GM23338 (cell line): Measurements from ENCODE around the gene MAN2A2. TPM values are rescaled to one million over a fixed set of nuclear protein-coding genes. Genes with fewer than 3 reads are reported as not detected.
A peak's percentile ranks its signal among the peaks of the same experiment; 100 is the strongest.

Experiments used
- ATAC-seq: fragments of 200-7000 bp; cut with Tn5 transposase; 3 replicates; pipeline ENCODE4 v1.9.1; 2020
- DNase-seq: peaks from one replicate; pipeline ENCODE4 v3.0.0-alpha.2; 2015; ENCODE audit warnings: low spot score
- H2AFZ ChIP-seq: fragments of 200-600 bp; sonication (generic); 2 replicates; pipeline ENCODE4 v1.8.0; 2016; ENCODE audit warnings: antibody characterized with exemption, mild to moderate bottlenecking, moderate library complexity
- H3F3A ChIP-seq: fragments of 200-600 bp; sonication (generic); replicated peaks from 2 replicates; pipeline ENCODE4 v1.8.0; 2017; ENCODE audit warnings: antibody characterized with exemption, mixed run types, low read depth
- H3K27ac ChIP-seq: fragments of 200-600 bp; sonication (generic); 2 replicates; pipeline ENCODE4 v1.6.1; 2016; ENCODE audit warnings: low read depth
- H3K27me3 ChIP-seq: fragments of 200-600 bp; sonication (generic); 2 replicates; pipeline ENCODE4 v1.8.0; 2016; ENCODE audit warnings: mild to moderate bottlenecking, mixed run types, moderate library complexity; ENCODE audit not compliant: insufficient read depth
- H3K36me3 ChIP-seq: fragments of 200-600 bp; sonication (generic); 2 replicates; pipeline ENCODE4 v1.8.0; 2016; ENCODE audit warnings: mild to moderate bottlenecking; ENCODE audit not compliant: insufficient read depth
- H3K4me1 ChIP-seq: fragments of 200-600 bp; sonication (generic); 2 replicates; pipeline ENCODE4 v1.8.0; 2016; ENCODE audit warnings: mild to moderate bottlenecking, moderate library complexity; ENCODE audit not compliant: insufficient read depth
- H3K4me2 ChIP-seq: fragments of 200-600 bp; sonication (generic); 2 replicates; pipeline ENCODE4 v1.7.1; 2017; ENCODE audit warnings: mixed run types
- H3K4me3 ChIP-seq: fragments of 200-600 bp; sonication (generic); 2 replicates; pipeline ENCODE4 v1.6.1; 2016; ENCODE audit warnings: mixed run types
- H3K79me2 ChIP-seq: fragments of 200-600 bp; sonication (generic); replicated peaks from 2 replicates; pipeline ENCODE4 v1.8.0; 2017; ENCODE audit warnings: mild to moderate bottlenecking; ENCODE audit not compliant: insufficient read depth
- H3K9me2 ChIP-seq: fragments of 200-600 bp; sonication (generic); 2 replicates; pipeline ENCODE4 v1.8.0; 2017; ENCODE audit not compliant: insufficient read depth
- H4K20me1 ChIP-seq: fragments of 200-600 bp; sonication (generic); replicated peaks from 2 replicates; pipeline ENCODE4 v1.8.0; 2017; ENCODE audit warnings: mild to moderate bottlenecking; ENCODE audit not compliant: insufficient read depth
- H3K27ac Mint-ChIP-seq: 2 replicates; pipeline ENCODE4 v1.8.0; 2020; ENCODE audit warnings: inconsistent platforms, mild to moderate bottlenecking, moderate library complexity, mixed read lengths
- H3K27me3 Mint-ChIP-seq: 3 replicates; pipeline ENCODE4 v1.8.0; 2022; ENCODE audit warnings: low read depth, mild to moderate bottlenecking, moderate library complexity, mixed read lengths, inconsistent platforms; ENCODE audit not compliant: insufficient read depth, poor library complexity
- H3K36me3 Mint-ChIP-seq: 3 replicates; pipeline ENCODE4 v1.8.0; 2021; ENCODE audit warnings: low read depth, mild to moderate bottlenecking, inconsistent platforms, moderate library complexity, mixed read lengths
- H3K4me1 Mint-ChIP-seq: 3 replicates; pipeline ENCODE4 v1.8.0; 2020; ENCODE audit warnings: mild to moderate bottlenecking, inconsistent platforms, mixed read lengths
- H3K4me3 Mint-ChIP-seq: 3 replicates; pipeline ENCODE4 v1.8.0; 2021; ENCODE audit warnings: moderate library complexity, mild to moderate bottlenecking, inconsistent platforms, mixed read lengths
- H3K9me3 Mint-ChIP-seq: 3 replicates; pipeline ENCODE4 v1.8.0; 2020; ENCODE audit warnings: moderate library complexity, mild to moderate bottlenecking, inconsistent platforms, mixed read lengths
- POLR2AphosphoS5 ChIP-seq: IDR thresholded peaks from 2 replicates; pipeline ENCODE4 v1.6.1; 2016; ENCODE audit warnings: antibody characterized with exemption, low read depth
- REST ChIP-seq: IDR thresholded peaks from one replicate; pipeline ENCODE4 v1.6.1; 2018; ENCODE audit warnings: antibody characterized with exemption; ENCODE audit not compliant: unreplicated experiment
- ZNF462 ChIP-seq: fragments of 250-450 bp; sonication (Bioruptor Pico); IDR thresholded peaks from 2 replicates; pipeline ENCODE4 v1.5.0; 2020; ENCODE audit warnings: mild to moderate bottlenecking, moderate library complexity
- polyA plus RNA-seq: library from polyadenylated mRNA; unstranded; fragments of >200 nt; fragmentation: Nextera tagmentation; extraction: Ambion mirVana; gene quantifications from 2 replicates; pipeline ENCODE4 v1.2.1, GENCODE V29; 2016
- total RNA-seq: library from RNA; depleted of rRNA; stranded (reverse); fragments of >200 nt; shearing (Covaris generic); gene quantifications from 2 replicates; pipeline ENCODE4 v1.2.3, GENCODE V29; 2014

The MAN2A2 gene
- total and polyA plus RNA-seq, 2 experiments from 2014 or later: 8.2 to 17.1 TPM

GRCh38 chr15:90868261-90868689, 34.8 kb upstream of the MAN2A2 start, which contains the start of gene FURIN:
Gene FURIN (plus strand): TSS chr15:90868588. CDS start chr15:90875741, 7,153 bp downstream.
- Mint-ChIP-seq H3K27ac (peak within 1 kb of the TSS; percentile 41; the same call in 1 of the 2 replicates), H3K36me3 (no peaks in the 10 kb centered on the region; the same call in 2 of the 3 replicates), H3K4me3 (peak within 1 kb of the TSS; percentile 14; the same call in 1 of the 3 replicates), H3K4me1 (peaks cover 50% of the 10 kb centered on the region), H3K9me3 (no peaks in the 10 kb centered on the region), H3K27me3 (peaks cover 11% of the 10 kb centered on the region)
- DNase-seq (no peak), ATAC-seq (no peak)
- H3K27ac ChIP-seq: peak within 1 kb of the TSS; percentile 85
- peaks cover 12% of the 10 kb centered on the region; the same call in 1 of the 2 replicates for H3K79me2 ChIP-seq
- no peaks in the 10 kb centered on the region for H4K20me1 ChIP-seq
- peaks cover 44% of the 10 kb centered on the region for H3K4me1 ChIP-seq
- no peak within 1 kb of the TSS for H2AFZ ChIP-seq
- no peaks in the 10 kb centered on the region for H3K9me2 ChIP-seq
- no peaks in the 10 kb centered on the region for H3K36me3 ChIP-seq
- peak within 1 kb of the TSS; percentile 90 for H3K4me2 ChIP-seq
- H3K4me3 ChIP-seq: no peak within 1 kb of the TSS
- TF ChIP-seq REST (no peak), POLR2AphosphoS5 (no peak), ZNF462 (no peak)
- peaks cover 22% of the 10 kb centered on the region for H3F3A ChIP-seq
- H3K27me3 ChIP-seq: no peaks in the 10 kb centered on the region
